Activated CD4-positive, CD25-positive, alpha-beta regulatory T cell treated with anti-CD3 and anti-CD28 coated beads, Interleukin-2, amount 50 U/mL, for 24 hours (primary cell): ENCODE data around the gene COL8A1.
A peak's percentile ranks its signal among the peaks of the same experiment; 100 is the strongest.
"Not testable (repeated sequence)": the region's sequence is repeated elsewhere in the genome, so short reads cannot be mapped to it uniquely, and the experiment has no call there.

Experiments used
- ATAC-seq, 2 donors: fragments of 150-1000 bp; cut with Tn5 transposase; one replicate each; pipeline ENCODE4 v1.10.0; 2021; ENCODE audit warnings: mild to moderate bottlenecking in 1 of 2, moderate library complexity in 1 of 2

The COL8A1 gene

GRCh38 chr3:99712291-99712954, 74.0 kb downstream of the COL8A1 start:
- ATAC-seq = no peak

- no peak for ATAC-seq
Measured at GRCh38 chr3:99713440-99713839, 75.0 kb downstream of the COL8A1 start.

- no peak for ATAC-seq
Measured at GRCh38 chr3:99714146-99714545, 75.8 kb downstream of the COL8A1 start.

DNA sequence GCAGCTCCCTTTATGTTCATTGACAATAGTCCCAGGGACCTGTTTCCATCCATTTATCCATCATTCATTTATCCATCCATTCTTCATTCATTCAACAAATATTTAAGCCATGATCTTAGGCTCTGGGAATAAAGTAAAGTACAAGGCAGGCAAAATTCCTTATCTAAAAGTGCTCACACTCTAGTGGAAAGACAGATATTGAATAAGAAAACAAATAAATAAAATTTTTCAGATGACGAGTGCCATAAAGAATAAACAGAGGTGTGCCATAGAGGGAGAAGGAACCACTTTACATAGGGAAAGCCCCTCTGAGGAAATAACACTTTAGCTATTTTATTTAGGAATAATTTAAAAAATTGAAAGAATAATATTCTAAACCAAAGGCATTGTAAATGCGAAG, 76.2 kb downstream of the COL8A1 start:
- no peak for ATAC-seq

DNA sequence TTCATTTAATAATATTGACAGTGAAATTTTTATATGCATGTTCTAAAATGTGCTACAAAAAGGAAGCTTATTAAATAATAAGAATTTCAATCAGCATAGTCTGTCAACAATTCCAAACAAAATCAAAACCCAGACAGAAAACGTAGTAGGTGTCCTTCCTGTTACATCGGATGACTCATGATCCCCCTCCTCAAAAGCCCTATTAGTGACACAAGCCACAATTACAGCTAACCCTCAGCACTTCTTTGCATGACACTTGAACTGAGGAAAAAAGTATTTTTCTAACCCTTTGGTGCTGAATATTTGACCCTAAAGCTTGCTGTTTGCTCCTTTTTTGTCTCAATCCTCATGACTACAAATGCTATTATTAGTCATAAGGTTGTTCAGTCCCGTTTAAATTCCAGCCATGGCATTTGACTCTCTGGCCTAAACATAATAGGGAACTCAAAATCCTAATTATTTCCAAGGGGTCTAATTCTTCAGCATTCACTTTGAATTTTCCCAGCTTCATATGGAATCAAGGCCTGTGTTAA, 78.1 kb downstream of the COL8A1 start:
- no peak for ATAC-seq

DNA sequence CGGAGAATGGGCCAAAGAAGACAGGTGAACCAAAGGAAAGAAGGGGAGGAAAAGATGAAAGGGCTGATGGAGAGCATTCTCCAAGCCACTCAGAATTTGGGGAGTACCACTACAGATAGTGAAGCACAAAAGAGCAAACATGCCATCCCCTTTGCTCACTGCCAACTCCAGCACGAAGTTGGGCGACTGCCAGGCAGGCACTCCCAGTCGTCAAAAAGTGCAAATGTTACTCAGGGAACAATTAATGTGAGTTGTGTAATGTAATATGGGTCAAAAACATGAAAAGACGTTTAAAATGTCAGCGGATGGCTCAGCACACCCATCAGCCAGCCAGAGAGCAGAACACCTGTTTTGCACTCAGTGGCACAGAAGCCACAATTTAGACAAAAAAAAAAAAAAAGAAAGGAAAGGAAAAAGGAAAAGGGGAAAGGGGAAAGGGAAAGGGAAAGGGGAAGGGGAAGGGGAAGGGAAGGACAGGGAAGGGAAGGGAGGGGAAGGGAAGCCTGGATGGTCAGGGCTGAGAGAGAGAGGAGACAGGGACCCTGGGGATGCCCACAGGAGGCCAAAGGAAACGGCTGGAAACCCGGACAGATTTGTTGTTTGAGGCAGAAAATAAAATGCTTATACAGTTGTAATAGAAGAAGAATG, 82.7 kb downstream of the COL8A1 start:
- ATAC-seq = no peak

DNA sequence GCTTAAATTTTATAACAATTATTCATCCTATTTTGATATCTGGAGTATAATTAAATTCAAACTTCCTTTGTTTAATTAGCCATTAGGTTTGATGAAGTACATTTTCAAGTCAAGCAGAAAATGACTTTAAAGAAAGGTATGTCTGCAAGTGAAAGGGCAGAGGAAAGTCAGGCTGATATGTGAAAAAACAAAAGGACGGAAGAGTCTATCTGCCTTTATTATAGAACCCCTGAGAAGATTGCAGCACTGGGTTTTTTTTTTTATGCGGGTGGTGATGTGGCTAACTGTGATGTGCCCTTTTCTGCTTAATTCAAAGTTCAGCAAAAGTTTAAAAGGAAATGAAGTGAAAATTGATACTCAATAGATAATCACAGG, 83.2 kb downstream of the COL8A1 start:
- no peak for ATAC-seq

GRCh38 chr3:99724276-99724675, 85.9 kb downstream of the COL8A1 start:
- no peak for ATAC-seq

DNA sequence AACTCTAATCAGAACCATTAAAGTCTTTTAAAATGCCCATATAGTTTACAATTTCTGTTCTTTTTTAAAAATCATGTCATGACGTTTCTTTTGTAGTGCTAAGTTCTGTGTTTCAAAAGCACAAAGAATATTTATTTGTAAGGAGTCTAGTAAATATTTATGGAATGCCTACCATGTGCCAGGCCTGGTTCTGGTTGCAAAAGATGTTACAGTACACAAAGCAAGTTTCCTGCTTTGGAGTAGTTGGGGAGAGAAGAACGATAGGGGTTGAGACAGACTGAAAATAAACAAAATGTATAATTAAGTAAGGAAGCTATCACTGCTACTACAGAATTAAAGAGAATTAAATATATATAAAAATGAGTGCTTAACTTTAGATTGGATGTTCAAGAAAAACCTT, 92.5 kb downstream of the COL8A1 start:
- no peak for ATAC-seq

GRCh38 chr3:99731499-99731898, 93.1 kb downstream of the COL8A1 start:
- ATAC-seq = no peak

DNA sequence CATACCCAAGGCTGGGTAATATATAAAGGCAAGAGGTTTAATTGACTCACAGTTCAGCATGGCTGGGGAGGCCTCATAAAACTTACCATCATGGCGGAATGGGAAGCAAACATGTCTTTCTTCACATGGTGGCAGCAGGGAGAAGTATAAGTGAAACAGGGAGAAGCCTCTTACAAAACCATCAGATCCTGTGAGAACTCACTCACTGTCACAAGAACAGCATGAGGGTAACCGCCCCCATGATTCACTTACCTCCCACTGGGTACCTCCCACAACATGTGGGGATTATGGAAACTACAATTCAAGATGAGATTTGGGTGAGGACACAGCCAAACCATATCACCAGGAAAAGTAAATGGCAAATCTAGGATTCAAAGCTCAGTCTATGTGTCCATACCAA, 102.0 kb downstream of the COL8A1 start:
- not testable (repeated sequence) for ATAC-seq

DNA sequence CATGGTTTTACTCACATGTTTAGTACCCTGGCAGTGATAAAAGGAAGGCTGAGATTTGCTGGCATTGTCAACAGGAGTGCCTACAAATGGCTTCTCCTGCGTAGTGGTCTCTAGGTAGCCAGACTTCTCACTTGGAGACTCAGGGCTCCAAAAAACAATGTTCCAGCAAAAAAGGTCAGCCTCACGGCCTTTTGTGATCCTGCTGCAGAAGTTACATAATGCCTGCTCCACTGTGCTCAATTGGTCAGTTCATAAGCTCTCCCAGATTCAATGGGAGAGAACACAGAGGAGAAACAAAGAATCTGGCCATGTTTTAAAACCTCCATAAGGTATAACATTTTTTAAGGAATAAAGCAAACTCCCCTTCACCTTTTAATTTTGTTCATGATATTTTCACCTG, 103.2 kb downstream of the COL8A1 start:
- no peak for ATAC-seq

DNA sequence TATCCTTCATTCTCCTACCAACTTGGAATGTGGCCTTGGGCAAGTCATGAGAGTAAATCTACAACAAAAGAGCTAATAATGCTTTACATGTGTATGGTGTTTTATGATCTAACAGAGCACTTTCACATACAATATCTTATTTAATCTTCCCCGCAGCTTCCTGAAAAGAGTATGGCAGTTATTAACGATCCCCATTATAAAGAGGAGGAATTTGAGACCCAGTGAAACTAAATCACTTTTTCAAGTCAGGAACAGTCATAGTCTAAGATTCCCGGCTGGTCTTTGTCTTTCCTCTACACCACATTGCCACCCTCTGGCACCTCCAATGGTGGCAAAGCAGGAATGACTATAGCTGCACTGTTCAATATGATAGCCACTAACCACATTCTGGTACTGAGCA, 109.5 kb downstream of the COL8A1 start:
- no peak for ATAC-seq

DNA sequence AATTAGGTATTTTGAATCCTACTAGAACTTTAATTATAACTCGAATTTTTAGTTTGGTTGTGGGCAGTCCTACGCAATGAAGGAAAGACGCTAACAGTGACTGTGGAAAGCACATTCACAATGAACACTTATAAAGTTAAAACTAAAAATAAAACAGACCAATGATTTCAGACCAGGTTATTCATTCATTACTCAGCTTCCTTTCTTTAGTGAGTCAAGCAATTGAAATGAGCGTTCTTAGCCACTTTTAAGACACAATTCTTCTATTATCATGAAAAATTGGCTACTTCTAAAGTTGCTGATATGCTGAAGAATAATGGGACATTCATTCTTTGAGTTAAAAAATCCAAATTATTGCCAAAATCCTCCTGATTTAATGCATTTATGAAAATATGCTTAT, 113.3 kb downstream of the COL8A1 start:
- ATAC-seq = no peak

DNA sequence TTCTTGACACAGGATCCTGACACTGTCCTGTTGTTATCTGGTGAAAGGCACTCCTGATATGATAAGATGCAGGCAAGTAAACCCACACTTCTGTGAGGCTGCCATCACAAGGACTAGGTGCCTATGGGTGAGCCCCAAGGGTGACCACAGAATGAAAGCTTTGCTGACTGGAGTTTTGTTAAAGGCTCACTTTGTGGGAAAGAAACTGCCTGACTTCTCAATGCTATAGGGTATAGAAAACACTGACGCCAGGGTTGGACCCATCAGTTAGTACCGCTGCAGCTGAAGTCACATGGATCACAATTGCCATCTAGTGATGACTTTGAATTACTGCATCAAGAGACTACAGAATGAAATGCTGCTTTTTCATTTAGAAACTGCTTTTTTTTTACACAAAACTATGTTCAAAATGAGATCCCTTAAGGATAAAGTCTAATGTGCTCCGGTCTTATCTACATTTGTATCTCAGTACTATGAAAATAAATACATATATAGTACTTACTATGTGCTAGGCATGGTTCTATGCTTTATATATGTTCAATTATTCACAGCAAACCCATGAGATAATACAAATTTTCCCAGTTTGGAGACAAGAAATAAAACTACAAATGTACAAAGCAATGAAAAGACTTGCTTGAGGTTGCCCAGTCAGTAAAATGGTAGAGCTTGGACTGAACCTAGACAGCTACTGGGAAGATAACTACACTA, 115.0 kb downstream of the COL8A1 start:
- ATAC-seq = peak; percentile 53 to 58

DNA sequence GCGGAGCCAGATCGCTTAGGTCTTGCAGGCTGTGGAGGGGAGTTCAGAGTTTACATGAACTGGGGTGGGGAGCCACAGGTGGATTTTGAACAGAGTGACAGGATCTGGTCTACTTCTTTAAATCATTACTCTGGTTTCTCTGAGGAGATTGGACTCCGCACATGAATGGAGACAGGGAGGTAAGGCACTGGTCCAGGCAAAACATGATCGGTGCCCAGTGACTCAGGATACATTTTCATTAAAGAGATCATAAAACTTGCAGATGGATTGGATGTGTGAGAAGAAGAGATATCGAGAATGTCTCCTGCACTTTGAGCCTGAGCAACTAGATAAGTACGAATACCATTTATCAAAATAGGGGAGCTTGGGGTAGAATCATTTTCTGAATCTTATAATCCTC, 117.4 kb downstream of the COL8A1 start:
- no peak for ATAC-seq

DNA sequence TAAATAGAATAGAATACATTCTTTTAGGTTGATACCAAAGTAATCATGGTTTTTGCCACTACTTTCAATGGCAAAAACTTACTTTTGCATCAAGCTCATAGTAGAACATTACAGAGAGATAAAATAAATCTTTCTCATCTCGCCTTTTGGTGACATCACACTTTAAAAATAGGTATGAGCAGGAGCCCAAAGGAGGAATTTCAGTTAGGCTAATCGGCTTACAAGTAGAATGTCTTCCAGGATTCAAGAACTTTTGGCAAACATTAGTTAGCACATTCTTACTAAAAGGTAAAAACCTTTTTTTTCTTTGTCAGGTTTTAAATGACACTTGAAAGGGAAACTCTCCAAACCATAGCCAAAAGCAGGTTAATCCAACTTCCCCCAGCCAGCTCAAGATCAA, 119.6 kb downstream of the COL8A1 start:
- no peak for ATAC-seq

- no peak for ATAC-seq
Measured at GRCh38 chr3:99758502-99759177, 120.2 kb downstream of the COL8A1 start.

- no peak for ATAC-seq
Measured at GRCh38 chr3:99760031-99760430, 121.6 kb downstream of the COL8A1 start.

GRCh38 chr3:99760629-99761028, 122.2 kb downstream of the COL8A1 start:
- ATAC-seq = no peak

DNA sequence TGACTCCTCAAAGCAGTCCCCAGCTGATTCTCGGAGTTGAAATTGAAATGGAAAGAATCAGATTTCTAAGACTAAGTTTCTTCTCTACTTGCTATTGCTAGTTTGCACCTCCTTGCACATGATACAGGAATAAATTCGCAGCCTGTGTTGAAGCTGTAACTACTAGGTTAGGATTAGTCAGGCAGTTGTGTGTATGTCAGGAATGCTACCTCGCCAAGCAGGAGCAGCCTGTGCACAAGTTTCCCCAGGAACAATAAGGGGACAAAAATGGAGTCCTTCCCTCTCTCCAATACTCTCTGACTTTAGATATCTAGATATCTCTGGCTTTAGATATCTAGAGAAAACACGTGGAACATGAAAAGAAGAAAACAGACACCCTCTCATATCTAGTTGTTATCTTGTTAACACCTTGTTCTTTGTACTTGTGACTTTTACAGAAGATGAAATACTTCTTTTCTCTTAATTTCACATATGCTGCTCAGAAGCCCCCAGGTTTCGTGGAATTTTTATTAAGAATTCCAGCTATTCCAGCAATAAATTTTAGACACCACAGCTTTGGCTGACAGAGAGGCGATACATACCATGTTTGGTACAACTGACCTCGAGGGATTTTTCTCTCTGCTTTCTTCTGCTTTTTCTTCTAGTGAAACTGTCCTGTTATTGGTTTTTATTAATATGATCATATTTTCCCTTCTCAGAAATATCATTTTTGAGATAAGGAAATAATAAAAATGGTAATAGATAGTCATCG, 123.2 kb downstream of the COL8A1 start:
- ATAC-seq = no peak

- no peak for ATAC-seq
Measured at GRCh38 chr3:99762901-99763300, 124.5 kb downstream of the COL8A1 start.

DNA sequence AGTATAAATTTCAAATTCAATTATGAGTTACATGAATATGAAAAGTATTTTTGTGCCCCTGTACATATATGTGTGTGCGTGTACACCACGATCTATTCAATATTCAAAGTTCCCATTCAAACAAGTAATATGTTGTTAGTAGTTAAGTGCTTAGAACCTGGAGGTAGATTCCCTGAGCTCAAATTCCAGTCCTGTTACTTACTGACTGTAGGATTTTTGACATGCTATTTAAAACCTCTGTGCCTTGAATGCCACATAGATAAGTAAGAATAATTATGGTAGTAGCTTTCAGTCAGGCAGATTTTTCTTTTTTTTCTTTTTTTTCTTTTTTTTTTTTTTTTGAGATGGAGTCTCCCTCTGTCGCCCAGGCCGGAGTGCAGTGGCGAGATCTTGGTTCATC, 126.0 kb downstream of the COL8A1 start:
- ATAC-seq = no peak
